Psoas muscle (tissue), 8 donors: ENCODE data around the gene KIAA1671. TPM values are rescaled to one million over a fixed set of nuclear protein-coding genes. Genes with fewer than 3 reads are reported as not detected.
"Not testable (repeated sequence)": the region's sequence is repeated elsewhere in the genome, so short reads cannot be mapped to it uniquely, and the experiment has no call there.

Experiments used
- ATAC-seq, 4 donors: fragments of 200-7000 bp; cut with Tn5 transposase; one replicate each; pipeline ENCODE4 v1.9.1; 2020; ENCODE audit warnings: moderate library complexity in 3 of 4, mild to moderate bottlenecking in 2 of 4
- DNase-seq, 2 donors: peaks; one replicate each; pipeline ENCODE4 v3.0.0-alpha.2; 2020
- H3K27ac ChIP-seq: fragments of 200-600 bp; one replicate; pipeline ENCODE4 v1.8.0; 2022
- H3K27me3 ChIP-seq, 3 donors: fragments of 200-600 bp in 1 of 3; one replicate each; pipeline versions ENCODE4 v1.6.1 to v1.8.0; 2013 to 2022; ENCODE audit warnings: low read length in 2 of 3, mild to moderate bottlenecking in 2 of 3, moderate library complexity in 1 of 3; ENCODE audit not compliant: insufficient read depth in 3 of 3
- H3K36me3 ChIP-seq, 2 donors: fragments of 200-600 bp in 1 of 2; one replicate each; pipeline versions ENCODE4 v1.6.1 to v1.8.0; 2013 to 2022; ENCODE audit warnings: low read depth in 1 of 2, mild to moderate bottlenecking in 1 of 2, moderate library complexity in 1 of 2; ENCODE audit not compliant: insufficient read depth in 1 of 2
- H3K4me1 ChIP-seq: fragments of 200-600 bp; one replicate; pipeline ENCODE4 v1.8.0; 2022
- H3K4me3 ChIP-seq: fragments of 200-600 bp; one replicate; pipeline ENCODE4 v1.8.0; 2022; ENCODE audit warnings: mild to moderate bottlenecking
- H3K9me3 ChIP-seq: fragments of 200-600 bp; one replicate; pipeline ENCODE4 v1.8.0; 2022
- WGBS, 3 donors: extraction: QIAGEN DNeasy Blood & Tissue Kit; methylation state at CpG; one replicate each; pipeline versions ENCODE4 v1.1.6 to v1.1.7; 2013; 5-methylcytosine and 5-hydroxymethylcytosine counted together
- intact Hi-C, 2 donors: fragments of 100-400 bp; cut with DNase I; formaldehyde crosslinking; loops; one replicate each; pipeline versions ENCODE4 v1.11.0 to v1.14.2; 2022
- polyA plus RNA-seq, 3 donors: library from polyadenylated mRNA; stranded (reverse); fragments of 200-250 nt; gene quantifications; one replicate each; pipeline ENCODE4 v1.2.3, GENCODE V29; 2013
- total RNA-seq, 4 donors: library from RNA; stranded (reverse); fragmentation: NEBNext Ultra II Directional in 2 of 4; extraction: Animal tissue kit (Norgen Biotek cat#: 25700) in 2 of 4; gene quantifications; one replicate each; pipeline versions ENCODE4 v1.2.1 to v1.2.4, GENCODE V29; 2021 to 2023
- TF ChIP-seq, protein P1 (sequence below): fragments of 200-600 bp; IDR thresholded peaks from one replicate; pipeline ENCODE4 v1.8.0; 2022; ENCODE audit warnings: antibody characterized with exemption
- donor health status: healthy with polysubstance abuse.
- donor health status: DM: no; HTN: no; CAD: no; lungs with moderate emphysema.
- donor health status: Bipolar disorder and iron deficiency.
- donor health status: healthy.
- donor health status: DM: yes; HTN: yes; CAD: no.
- donor health status: DM: no; HTN: no; CAD: no.
- donor health status: DM: no; HTN: no; CAD: no.
- donor health status: DM: yes; HTN: yes; CAD: no.

Gene KIAA1671
- total and polyA plus RNA-seq, 7 donors = 1.9 to 56.9 (median 15.8) TPM

DNA sequence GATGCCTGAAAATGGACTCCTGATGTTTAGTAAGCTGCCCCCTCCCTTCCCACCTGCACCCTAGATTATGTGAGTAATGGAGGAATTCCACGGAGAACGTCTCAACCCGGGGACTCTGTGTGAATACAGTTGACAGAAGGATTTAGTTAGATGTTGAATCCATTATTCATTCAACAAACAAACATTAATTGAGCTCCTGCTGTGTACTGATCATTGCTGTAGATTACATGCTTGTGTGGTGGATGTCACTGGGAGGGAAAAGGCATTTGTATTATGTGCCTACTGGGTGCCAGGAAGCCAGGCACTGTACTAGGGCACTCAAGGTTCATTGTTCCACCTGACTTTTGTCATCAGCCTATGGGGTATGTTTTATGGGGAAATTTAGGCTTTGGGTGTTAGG is 224.3 kb downstream of the KIAA1671 start:
- H3K27ac ChIP-seq = no peak overlapping the region
- H3K27me3 ChIP-seq = peaks cover 0 to 2% (median 0%) of the 10 kb centered on the region in 3 donors
- H3K9me3 ChIP-seq = no peaks in the 10 kb centered on the region
- peaks cover 0 to 73% of the 10 kb centered on the region in 2 donors for H3K36me3 ChIP-seq
- TF ChIP-seq, protein P1, sequence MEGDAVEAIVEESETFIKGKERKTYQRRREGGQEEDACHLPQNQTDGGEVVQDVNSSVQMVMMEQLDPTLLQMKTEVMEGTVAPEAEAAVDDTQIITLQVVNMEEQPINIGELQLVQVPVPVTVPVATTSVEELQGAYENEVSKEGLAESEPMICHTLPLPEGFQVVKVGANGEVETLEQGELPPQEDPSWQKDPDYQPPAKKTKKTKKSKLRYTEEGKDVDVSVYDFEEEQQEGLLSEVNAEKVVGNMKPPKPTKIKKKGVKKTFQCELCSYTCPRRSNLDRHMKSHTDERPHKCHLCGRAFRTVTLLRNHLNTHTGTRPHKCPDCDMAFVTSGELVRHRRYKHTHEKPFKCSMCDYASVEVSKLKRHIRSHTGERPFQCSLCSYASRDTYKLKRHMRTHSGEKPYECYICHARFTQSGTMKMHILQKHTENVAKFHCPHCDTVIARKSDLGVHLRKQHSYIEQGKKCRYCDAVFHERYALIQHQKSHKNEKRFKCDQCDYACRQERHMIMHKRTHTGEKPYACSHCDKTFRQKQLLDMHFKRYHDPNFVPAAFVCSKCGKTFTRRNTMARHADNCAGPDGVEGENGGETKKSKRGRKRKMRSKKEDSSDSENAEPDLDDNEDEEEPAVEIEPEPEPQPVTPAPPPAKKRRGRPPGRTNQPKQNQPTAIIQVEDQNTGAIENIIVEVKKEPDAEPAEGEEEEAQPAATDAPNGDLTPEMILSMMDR = no peak
- no peak overlapping the region for H3K4me3 ChIP-seq
- 78 to 86% (median 82%) methylated on average over 3 of the region's 3 CpGs for WGBS, 3 donors
- no peak for ATAC-seq
- intact Hi-C loops = no loop called here
- DNase-seq = no peak
- H3K4me1 ChIP-seq = no peaks in the 10 kb centered on the region

DNA sequence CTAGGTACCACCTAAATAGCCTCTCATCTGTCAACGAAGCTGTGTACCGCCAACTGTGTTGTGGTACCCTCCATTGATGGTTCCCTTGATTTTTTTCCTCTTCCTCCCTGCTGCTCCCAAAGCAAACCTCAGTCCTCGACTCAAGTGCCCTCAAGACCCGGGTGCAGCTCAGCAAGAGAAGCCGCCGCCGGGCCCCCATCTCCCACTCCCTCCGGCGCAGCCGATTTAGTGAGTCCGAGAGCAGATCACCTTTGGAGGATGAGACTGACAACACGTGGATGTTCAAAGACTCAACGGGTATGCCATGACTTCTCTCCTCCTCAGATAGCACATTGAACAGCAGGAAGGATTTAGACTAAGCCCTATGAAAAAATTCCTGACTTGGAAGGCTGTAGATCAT is 224.7 kb downstream of the KIAA1671 start:
- no peaks in the 10 kb centered on the region for H3K4me1 ChIP-seq
- H3K27me3 ChIP-seq = peaks cover 0 to 2% (median 0%) of the 10 kb centered on the region in 3 donors
- 86 to 89% (median 89%) methylated on average over 13 of the region's 13 CpGs for WGBS, 3 donors
- no peak overlapping the region for H3K4me3 ChIP-seq
- H3K36me3 ChIP-seq = peaks cover 0 to 73% of the 10 kb centered on the region in 2 donors
- ATAC-seq (no peak), DNase-seq (no peak)
- H3K9me3 ChIP-seq = no peaks in the 10 kb centered on the region
- intact Hi-C loops = no loop called here
- H3K27ac ChIP-seq = no peak overlapping the region
- TF ChIP-seq, protein P1 = no peak

DNA sequence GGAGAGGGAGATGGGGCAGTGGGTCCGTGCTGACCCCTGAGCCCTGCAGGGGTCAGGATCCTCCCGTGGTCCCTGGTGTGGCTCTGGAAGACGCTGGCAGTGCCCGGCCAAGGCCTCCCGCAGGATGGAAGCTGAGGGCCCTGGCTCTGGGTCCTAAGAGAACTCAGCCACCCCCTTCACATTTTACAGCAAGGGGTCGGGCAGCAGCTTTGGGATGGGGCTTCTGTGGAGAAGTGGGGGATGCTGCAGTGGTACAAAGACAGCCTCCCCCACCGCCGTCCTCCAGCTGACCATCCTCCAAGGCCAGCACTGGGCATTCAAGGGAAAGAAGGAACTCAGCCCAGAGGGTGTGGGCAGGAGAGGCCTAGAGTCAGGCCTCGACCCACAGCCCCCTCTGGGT is 225.4 kb downstream of the KIAA1671 start:
- WGBS, 3 donors = 85 to 92% (median 89%) methylated on average over 9 of the region's 9 CpGs
- Histone ChIP-seq H3K27me3 (peaks cover 0 to 2% (median 0%) of the 10 kb centered on the region in 3 donors), H3K36me3 (peaks cover 0 to 77% of the 10 kb centered on the region in 2 donors), H3K4me1 (no peaks in the 10 kb centered on the region), H3K9me3 (no peaks in the 10 kb centered on the region), H3K4me3 (no peak overlapping the region), H3K27ac (no peak overlapping the region)
- intact Hi-C loops = no loop called here
- DNase-seq (no peak), ATAC-seq (no peak)
- TF ChIP-seq, protein P1 = no peak

DNA sequence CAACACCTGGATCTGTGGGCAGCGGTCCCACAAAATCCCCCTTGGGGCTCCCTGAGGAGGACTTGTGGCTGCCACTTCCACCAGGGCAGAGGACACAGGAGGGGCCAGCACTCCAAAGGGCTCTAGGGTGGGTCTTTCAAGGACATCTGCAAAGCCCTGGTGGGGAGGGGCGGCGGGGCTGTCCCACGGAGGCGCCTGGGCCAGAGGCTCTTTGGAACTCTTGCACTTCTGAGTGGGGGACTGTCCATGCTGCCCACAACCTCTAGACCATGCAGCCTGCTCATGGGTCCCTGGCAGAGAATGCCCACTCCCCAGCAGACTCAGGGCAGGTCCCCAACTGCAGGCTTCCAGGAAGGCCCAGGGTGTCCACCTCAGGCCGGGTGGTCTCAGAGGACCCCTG is 225.8 kb downstream of the KIAA1671 start:
- H3K4me1 ChIP-seq, H3K9me3 ChIP-seq, intact Hi-C loops, H3K4me3 ChIP-seq, H3K27ac ChIP-seq, DNase-seq, H3K27me3 ChIP-seq: not testable (repeated sequence)
- 85 to 91% (median 90%) methylated on average over 6 of the region's 6 CpGs for whole genome bisulfite sequencing, 3 donors
- H3K36me3 ChIP-seq = peaks cover 0 to 77% of the 10 kb centered on the region in 2 donors
- peak in 3 of 4 donors; percentile 28 to 60 (median 40) for ATAC-seq

DNA sequence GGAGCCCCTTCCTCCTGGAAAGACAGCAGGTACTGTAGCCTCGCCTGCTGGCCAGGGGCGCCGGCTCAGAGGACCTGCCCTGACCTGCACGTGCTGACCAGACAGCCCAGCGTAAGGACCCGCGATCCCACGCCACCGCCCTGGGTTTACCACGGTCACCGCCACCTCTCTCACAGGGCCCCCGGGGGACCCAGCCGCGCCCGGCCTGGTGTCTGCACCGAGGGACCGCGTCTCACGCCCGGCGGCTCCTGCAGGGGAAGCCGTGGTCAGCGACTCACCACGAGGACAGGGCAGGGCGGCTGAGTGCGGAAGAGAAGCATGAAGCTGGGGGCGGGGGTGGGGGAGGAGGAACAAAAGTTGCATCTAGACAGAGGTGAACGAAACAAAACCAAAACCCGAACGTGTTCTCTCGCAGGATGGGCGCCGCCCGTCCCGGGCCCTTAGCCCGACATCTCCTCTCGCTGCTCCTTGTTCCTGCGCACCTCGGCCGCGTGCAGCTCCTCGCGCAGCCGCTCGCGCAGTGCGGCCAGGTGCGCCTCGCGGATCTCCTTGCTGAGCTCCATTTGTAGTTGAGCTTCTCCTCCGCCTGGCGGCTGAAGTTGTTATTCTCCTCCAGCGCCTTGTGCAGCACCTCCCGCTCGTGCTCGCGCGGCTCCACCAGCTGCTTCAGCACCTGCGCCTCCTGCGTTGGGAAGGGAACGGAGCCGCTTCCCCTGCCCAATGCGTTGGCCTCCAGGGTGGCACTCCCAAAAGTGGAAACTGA is 226.5 kb downstream of the KIAA1671 start:
- WGBS, 3 donors = 68 to 75% (median 74%) methylated on average over 22 to 48 of the region's 63 CpGs
- H3K4me1 ChIP-seq, H3K4me3 ChIP-seq, intact Hi-C loops, H3K9me3 ChIP-seq, H3K27ac ChIP-seq, DNase-seq, H3K27me3 ChIP-seq: not testable (repeated sequence)
- peaks cover 0 to 76% of the 10 kb centered on the region in 2 donors for H3K36me3 ChIP-seq
- ATAC-seq = peak; percentile 11 to 56 (median 40)
